H4 (cell line): ENCODE data around the gene HIC2. TPM values are rescaled to one million over a fixed set of nuclear protein-coding genes. Genes with fewer than 3 reads are reported as not detected.
"Not testable (repeated sequence)": the region's sequence is repeated elsewhere in the genome, so short reads cannot be mapped to it uniquely, and the experiment has no call there.

Experiments
- DNase-seq: peaks from one replicate; pipeline ENCODE4 v3.0.0-alpha.2; 2015; ENCODE audit warnings: low spot score
- total RNA-seq: library from RNA; depleted of rRNA; stranded (reverse); fragments of >200 nt; shearing (Covaris generic); gene quantifications from 2 replicates; pipeline ENCODE4 v1.2.3, GENCODE V29; 2014

HIC2 gene
- total RNA-seq, 1 experiment from 2014 or later = 0.58 TPM

DNA sequence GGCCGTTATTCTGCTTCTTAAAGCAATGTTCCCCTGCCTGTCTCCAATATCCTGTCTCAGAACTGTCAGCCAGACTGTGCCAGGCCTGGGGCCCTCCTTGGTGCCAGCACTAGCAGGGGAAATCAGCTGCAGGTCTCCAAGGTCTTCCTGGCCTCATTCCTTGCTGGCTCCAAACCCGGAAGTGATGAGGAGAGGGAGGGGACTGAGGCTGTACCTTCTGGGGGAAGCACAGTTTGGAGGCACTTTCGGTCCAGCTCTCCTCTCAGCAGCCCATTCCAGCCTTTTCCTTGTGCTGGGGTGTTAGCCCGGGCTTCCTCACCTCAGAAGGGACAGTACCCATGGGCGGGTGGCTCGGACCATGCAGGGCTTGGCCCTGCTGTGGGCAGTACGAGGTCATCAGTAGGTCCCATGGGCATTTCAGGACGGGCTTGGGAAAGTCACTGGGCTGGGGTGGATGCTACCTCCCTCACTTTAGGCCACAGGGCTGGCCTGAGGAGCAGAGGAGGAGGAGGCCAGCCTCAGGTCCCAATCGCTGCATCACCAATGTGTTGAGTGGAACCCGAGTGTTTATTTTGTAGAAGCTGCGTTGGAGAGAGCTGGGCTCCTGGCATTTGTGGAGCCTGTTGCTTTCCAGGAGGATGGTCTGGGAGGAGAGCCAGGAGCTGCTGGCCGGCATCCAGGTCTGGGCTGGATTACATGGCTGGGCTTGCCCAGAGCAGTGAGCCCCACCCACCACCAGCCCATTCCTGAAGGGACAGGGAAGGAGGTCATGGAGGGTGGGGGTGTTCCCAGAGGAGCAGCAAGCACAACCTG, 19.0 kb downstream of the HIC2 start:
- not testable (repeated sequence) for DNase-seq

DNA sequence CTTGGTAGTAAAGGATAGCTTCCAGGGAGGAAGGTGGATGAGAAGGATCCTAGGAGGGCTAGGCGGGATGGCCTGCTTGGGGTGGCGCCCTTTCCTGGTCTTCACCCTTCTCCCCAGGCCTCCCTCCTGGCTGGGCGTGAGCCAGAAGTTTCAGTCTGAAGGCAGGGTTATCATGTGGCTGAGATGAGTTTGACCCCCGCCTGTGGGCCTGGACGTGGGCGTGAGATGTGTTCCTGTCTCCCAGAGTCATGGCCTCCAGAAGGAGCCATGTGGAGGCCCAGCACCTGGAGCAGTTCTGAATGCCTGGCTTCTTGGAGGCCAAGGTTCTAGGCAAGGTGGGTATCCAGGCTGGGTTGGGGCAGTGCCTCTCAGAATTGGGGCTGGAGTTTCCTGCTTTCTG, 20.8 kb downstream of the HIC2 start:
- not testable (repeated sequence) for DNase-seq

DNA sequence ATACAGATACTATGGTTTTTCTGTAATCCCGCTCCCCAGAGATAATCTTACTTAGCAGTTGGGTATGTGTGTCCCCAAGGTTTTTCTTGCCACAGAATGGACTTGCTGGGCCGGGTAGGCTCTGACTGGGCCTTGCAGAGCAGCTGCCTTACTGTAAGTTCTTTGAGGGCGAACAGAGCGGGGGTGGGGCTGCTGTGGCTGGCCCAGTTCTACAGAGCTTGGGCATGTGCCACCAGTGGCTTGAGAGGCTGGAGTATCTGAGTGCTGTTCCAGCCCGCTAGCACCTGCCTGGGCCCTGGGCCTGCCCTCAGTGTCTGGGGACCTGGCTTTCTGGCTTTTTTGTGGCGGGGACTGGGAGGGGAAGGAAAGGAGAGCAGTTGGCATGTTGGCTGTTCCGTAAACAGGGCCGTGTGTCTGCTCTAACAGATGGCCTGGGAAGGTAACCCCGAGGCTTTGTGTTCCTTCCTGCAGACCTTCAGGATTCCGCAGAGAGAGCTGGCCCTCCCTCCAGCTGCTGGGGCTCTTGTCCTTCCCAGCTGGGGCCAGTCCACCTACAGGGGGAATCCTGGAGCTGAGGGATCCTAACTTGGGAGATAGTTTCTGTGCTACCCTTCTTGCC, 23.0 kb downstream of the HIC2 start:
- not testable (repeated sequence) for DNase-seq

DNA sequence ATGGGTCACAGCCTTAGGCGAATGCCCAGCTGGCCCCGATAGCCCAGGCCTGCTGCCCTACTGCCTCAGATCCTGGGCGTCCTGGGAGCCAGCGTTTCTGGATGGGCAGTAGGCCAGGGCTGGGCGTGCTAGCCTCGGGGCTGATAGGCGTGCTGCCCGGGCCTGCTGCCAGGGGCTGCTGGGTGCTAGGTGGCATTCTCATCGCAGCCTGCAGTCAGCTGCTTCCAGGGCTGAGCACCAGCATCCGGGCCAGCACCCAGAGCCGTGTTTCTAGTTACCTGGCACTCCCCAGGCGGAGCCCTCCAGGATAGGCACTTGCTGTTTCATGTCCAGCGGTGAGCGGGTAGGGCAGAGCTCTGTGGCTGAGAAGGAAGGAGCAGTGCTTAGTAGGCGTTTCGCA, 23.5 kb downstream of the HIC2 start:
- DNase-seq = not testable (repeated sequence)

DNA sequence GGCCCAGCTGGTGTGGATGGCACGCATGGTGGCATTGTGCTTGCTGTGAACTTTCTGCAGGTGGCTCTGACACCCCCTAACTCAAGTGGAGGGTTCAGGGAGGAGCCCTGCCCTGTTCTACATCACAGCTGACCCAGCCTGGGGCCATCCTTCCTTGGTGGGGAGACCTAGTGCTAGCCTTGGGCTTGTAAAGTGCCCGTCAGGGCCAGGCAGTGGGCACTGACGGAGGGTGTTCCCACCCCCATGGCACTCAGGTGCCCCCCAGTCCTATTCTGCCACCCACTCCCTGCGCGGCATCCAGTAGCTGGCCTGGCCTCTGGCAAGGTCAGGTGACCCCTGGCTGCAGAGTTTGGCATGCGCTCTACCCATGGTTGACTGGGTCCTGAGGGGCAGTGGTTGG, 24.0 kb downstream of the HIC2 start:
- DNase-seq = not testable (repeated sequence)

DNA sequence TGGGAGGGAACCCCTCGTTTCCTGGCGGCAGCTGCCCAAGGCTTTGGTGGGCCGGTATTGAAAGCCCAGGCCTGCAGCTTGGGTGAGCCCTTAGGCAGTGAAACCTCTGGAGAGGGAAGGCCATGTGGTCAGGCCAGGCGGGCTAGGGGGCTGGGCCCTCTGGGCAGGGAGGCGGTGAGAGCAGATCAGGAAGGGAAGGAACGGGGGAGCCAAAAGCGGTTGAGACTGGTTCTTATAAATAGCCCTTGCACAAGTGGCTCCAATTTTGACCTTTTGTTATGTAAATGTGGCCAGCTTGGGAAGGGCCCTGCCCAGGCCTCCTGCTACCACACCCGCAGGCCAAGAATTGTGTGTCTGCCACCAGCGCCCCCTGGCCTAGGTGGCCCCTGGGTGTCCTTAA, 25.0 kb downstream of the HIC2 start:
- DNase-seq = not testable (repeated sequence)

DNA sequence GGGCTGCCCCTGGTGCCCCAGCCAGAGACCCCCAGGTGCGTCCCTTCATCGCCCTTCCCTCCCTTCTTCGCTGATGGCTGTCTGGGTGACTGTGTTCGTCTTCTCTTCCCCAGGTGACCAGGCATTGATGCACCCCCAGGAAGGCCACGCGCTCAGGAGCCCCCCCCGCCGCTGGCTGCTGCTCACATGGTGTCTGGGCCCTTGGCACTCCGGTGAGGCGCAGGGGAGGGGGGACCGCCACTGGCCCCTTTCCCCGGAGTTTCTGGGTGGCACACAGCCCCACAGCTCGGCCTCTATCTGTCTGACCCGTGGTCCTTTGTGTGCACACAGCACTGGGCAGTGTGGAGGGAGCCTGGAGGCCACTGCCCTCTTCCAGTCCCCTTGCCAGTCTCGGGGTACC, 25.5 kb downstream of the HIC2 start:
- not testable (repeated sequence) for DNase-seq

DNA sequence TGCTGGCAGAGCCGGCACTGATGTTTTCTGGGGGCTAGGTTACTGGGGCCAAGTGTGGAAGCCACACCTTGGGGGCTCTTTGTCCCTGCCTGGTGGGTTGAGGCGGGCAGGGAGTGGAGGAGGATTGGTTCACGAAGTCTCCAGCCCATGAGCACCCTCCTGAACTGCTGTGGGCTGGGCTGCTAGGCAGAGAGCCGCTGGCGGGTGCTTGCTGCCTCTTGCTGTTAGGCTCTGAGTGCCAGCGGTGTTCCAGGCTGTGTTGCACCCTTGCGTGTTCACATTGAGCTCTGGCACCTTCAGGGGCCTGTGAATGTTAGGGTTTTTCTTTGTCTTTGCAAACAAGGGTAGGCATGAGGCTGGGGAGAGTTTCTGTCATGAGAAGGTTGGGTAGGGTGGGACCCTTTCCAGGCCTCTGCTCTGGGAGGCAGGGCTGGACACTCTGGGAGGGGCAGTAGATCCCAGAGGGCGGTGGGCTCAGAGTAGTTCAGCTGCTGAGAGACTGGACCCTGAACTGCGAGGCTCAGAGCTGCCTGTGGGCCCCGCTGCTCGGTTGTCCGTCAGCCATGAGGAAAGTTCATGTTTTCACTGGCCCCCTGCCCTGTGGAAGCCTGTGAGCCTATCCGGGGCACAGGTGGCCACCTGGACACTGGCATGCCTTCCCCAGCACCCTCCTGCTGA, 26.0 kb downstream of the HIC2 start:
- DNase-seq = no peak

DNA sequence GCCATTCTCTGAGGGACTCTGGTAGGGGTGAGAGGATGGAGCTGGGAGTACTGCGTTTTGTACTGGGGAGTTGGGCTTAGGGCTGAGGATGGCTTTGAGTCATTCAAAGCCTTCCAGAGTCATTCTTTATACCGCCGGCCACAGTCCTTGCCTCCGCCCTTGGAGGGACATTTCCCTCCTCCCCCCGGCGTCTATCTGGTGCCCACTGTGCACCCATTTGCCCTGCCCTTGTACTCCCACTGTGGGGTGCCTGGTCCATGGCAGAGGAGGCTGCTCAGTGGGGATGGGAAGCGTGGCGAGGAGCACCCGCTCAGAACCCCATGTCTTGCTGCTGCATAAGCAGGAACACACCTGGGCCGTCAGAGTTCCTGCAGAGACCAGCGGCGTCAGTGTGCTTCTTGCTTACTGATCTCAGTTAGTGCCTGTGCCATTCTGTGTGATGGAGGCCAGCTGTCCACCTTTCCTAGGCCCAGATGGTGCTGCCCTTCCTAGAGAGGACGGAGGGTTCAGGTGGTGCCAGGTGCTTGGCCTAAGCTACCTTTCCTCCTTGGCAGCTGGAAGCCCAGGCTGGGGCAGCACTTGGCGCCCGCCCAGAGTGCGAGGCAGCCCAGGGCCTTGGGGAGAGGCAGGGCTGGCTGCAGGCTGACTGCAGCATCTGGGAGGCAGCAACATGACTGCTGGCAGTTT, 26.7 kb downstream of the HIC2 start:
- DNase-seq = no peak

DNA sequence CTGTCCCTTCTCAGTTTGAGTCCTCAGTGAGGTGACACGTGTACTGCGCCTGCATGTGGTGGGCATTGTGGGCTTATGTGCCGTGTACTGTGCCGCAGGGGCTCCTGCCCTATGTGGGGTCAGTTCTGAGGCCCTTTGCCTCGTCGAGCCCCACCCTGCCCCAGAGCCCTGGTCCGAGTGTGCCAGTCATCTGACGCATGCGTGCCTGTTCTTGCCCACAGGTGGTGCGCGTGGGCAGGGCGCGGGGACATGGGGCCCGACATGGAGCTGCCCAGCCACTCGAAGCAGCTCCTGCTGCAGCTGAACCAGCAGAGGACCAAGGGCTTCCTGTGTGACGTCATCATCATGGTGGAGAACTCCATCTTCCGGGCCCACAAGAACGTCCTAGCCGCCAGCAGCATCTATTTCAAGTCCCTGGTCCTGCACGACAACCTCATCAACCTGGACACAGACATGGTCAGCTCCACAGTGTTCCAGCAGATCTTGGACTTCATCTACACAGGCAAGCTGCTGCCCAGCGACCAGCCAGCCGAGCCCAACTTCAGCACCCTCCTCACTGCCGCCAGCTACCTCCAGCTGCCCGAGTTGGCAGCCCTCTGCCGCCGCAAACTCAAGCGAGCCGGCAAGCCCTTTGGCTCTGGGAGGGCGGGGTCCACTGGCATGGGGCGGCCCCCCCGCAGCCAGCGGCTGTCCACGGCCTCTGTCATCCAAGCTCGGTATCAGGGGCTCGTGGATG, 27.7 kb downstream of the HIC2 start:
- no peak for DNase-seq

DNA sequence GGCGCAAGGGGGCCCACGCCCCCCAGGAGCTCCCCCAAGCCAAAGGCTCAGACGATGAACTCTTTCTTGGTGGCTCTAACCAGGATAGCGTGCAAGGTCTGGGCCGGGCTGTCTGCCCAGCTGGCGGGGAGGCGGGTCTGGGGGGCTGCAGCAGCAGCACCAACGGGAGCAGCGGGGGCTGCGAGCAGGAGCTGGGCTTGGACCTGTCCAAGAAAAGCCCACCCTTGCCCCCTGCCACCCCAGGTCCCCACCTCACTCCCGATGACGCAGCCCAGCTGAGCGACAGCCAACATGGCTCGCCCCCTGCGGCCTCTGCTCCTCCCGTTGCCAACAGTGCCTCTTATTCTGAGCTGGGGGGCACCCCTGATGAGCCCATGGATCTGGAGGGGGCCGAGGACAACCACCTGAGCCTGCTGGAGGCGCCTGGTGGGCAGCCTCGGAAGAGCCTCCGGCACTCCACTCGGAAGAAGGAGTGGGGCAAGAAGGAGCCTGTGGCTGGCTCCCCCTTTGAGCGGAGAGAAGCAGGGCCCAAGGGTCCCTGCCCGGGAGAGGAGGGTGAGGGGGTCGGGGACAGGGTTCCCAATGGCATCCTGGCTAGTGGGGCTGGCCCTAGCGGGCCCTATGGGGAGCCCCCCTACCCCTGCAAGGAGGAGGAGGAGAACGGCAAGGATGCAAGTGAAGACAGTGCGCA, 28.4 kb downstream of the HIC2 start:
- DNase-seq = no peak

DNA sequence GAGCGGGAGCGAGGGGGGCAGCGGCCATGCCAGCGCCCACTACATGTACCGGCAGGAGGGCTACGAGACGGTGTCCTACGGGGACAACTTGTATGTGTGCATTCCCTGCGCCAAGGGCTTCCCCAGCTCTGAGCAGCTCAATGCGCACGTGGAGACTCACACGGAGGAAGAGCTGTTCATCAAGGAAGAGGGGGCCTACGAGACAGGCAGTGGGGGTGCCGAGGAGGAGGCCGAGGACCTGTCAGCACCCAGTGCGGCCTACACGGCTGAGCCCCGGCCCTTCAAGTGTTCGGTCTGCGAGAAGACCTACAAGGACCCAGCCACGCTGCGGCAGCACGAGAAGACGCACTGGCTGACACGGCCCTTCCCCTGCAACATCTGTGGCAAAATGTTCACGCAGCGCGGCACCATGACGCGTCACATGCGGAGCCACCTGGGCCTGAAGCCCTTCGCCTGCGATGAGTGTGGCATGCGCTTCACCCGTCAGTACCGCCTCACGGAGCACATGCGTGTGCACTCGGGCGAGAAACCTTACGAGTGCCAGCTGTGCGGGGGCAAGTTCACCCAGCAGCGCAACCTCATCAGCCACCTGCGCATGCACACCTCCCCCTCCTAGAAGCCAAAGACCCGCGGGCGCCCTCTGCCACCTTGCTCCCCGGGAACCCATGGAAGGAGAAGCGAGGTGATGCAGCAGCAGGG, 29.1 kb downstream of the HIC2 start:
- DNase-seq = no peak

DNA sequence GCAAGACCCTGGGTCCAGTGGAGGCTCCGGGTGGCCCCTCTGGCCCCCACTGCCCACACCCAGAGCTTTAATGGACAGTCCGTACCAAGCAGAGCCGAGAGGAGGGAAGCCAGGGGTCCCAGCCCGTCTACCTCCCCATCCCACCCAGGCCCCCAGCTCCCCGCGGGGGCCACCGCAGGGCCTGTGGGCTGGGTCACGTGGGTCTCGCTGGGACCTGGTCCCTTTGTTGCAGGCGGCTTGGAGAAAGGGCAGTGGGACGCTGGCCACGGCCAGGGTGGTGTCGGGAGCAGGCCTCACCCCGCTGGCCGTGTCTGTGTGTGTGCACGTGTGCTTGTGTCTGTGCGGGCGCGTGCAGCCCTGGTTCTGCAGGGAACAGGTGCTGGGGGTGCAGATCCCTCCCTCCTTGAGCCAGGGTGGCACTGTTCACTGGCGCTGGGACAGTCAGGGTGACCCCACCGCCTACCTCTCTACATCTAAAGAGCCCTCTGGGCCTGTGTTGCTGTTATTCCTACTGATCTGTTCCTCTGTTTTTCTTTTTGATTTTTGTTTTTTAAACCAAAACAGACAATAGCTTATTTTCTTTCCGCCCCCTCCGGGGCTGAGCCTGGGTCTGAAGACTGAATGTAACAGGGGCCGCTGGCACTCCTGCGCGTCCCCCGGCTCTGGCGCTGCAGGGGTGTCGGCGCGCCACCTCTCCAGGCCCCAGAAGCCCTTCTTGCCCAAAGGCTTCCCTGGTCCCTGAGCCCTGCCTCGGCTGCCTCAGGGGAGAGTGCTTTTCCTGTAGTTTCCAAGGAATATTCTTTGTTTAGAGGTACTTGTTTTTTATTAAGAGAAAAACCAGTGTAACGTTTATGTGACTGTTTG, 29.9 kb downstream of the HIC2 start:
- DNase-seq = no peak

DNA sequence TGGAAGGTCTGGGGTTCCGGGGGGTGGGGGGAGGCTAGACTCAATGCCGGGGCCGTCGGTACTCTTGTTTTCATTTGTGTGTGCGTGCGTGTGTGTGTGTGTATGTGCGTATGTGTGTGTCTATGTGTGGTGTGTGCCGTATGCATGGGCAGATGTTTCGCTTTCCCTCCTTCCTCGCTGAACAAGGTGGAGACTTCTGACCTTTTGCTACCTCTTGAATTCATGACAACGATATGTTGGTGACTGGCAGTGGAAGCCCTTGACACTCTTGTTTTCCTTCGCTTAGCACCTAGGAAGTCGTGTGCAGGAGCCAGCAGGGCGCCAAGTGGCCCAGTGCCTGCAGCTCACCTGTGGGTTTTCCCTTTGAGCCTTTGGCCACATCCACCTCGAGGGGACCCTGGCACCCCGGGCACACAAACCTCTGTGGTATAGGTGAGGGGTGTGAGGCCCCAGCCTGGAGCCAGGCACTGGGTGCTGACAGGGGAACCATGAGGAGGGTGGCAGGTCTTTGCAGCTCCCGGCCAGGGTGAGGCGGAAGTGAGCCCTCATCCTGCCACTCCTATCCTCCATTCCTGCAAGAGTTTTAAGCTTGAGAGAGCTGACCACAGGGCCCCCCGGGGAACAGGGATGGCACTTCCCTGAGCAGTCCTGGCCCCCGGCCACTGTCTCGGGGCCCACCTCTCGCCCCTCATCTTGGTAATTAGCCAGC, 30.7 kb downstream of the HIC2 start:
- DNase-seq = no peak

DNA sequence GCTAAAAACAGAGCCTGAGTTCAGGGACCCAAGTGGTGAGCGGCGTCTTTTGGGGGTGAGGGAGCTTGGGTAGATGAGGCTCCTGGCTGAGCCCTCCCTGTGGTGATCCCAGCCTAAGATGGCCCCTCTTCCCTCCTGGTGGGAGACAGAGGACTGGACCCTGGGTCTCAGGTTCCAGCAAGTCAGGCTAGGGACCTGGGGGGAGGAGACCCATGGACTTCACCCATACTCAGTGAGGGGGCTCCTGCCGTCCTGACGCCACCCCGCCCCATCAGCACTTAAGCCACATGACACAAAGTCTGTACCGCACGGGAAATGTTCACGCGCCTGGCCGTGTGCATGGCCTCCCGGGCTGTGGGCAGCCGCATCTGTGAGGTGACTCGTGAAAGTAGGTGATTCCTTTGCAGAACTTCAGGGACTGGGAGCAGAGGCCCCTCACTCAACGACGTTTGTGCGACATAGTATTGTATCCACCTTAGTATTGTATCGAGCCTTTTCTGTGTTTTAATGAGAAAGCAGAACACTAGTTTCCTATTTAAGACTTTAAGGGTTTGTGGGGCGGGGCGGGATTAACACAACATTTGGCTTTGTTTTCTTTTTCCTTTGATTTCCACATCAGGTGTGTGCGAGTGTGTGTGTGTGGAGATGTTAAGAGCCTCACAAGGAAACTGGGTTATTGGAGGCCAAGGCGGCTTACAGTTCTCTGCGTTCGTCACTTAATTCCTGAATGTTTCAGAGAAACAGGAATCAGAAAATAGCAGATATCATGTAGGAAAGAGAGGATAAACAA, 31.7 kb downstream of the HIC2 start:
- no peak for DNase-seq

DNA sequence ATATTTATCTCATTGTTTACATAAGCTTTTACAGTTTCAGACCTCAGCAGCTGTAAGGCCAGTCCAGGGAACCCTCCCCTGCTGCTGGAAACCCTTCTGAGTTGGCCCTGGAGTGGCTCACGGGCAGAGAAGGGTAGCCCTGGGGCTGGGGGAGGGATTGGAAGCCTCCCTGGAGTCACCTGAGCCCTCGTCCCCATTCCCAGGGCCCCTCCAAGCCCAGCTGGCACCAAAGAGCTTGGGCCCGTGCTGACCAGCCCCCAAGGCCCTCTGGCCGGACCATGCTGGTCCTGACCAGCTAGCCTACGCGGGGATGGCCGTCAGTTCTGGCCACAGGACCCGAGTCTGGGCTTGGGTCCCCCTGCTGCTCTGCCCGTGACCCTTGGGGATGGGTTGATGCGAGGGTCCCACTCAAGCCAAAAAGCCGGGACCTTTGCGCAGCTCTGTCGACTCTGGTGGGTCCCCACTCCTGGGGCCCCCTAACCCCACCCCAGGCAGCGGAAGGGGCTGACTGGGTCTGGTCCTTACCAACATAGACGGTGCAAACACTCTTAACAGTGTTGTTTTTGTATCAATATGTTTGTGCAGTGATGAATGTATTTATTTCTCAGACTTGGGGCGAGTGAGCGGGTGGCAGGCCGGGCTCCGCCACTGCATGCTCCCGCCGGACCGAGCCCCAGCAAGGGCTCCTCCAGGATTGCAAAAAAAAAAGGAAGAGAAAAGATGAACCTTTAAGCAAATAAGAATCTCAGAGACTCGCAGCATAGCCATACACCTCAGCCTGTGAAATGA, 32.6 kb downstream of the HIC2 start:
- DNase-seq = no peak

DNA sequence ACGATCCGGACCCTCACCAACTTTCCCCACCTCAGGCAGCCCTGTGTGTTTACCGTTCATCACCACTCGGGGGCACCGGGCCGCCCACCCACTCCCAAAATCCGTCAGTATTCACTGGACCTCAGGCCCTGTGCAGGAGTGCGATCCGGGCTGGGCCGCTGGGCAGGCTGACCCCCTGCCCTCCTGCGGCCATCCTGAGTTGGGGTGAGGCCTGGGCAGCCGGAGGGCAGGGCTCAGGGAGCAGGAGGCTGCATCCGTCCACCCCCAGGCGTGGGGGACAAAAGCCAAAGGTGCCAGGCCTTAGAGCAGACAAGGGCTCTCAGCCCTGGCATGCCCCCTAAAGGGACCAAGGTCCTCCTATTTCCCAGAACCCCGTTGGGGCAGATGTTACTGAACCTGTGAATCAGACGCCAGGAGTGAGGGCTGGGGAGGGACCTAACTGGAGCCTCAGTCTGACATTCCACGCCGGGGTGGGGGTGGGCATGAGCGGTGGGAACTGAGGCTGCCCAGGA, 33.2 kb downstream of the HIC2 start:
- DNase-seq = no peak
